ELR (cell line): ENCODE measurements around the gene SQOR.
A peak's percentile ranks its signal among the peaks of the same experiment; 100 is the strongest.

ENCODE experiments used
- DNase-seq: peaks from one replicate; pipeline ENCODE4 v3.0.0-alpha.2; 2015; ENCODE audit warnings: low read depth

The SQOR gene

GRCh38 chr15:45634432-45635190 is at the start of gene SQOR:
TSS of gene SQOR (plus strand) at chr15:45635029. CDS start at chr15:45658924, 23,895 bp downstream.
- DNase-seq, result peak; percentile 81

- DNase-seq, result no peak
Measured at GRCh38 chr15:45585069-45585791, 49.6 kb upstream of the SQOR start.

- no peak for DNase-seq
Measured at GRCh38 chr15:45586125-45586524, 48.7 kb upstream of the SQOR start.

DNA sequence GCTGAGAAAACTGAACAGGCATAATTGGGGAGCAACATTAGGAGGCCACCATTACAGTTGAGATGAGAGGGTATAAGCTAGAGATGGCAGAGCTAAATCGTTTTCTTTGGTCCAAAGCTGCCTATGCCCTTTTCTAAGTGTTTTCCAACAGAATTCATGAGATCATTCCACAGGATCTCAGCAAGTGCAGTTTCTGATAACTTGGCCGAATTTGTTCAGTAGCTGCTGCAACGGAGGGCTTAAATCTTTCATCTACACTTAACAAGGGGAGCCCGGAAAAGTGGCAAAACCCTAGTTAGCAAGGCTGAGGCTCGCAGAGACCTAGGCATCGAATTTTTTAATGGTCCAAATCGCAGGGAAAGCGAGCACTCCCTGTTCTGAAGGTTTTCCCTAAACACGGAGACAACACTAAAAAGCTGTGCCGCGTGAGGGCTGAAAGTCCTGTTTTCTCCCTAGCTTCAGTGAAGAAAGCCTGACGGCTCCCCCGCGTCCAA is 48.2 kb upstream of the SQOR start:
- DNase-seq, result no peak

- DNase-seq, result peak; percentile 93
Measured at GRCh38 chr15:45587095-45587862, 47.5 kb upstream of the SQOR start, which contains the start of gene BLOC1S6. TSS of gene BLOC1S6 (plus strand) at chr15:45587379. CDS start at chr15:45587444, 65 bp downstream.

DNA sequence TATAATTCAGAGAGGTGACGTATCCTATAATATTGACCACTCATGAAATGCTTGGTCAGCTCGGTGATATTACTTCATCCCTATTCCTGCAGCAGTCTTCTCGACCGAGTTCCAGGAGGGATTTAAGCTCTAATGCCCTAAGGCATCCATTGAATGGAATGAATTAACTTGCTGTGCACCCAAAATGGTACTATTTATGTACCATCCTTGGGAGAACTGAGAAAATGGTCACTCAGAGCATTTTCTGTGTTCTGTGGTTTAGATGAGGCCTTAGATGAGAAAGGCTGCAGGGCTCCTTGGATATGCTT is 47.0 kb upstream of the SQOR start:
- no peak for DNase-seq

- peak; percentile 12 for DNase-seq
Measured at GRCh38 chr15:45588219-45588875, 46.5 kb upstream of the SQOR start.

DNA sequence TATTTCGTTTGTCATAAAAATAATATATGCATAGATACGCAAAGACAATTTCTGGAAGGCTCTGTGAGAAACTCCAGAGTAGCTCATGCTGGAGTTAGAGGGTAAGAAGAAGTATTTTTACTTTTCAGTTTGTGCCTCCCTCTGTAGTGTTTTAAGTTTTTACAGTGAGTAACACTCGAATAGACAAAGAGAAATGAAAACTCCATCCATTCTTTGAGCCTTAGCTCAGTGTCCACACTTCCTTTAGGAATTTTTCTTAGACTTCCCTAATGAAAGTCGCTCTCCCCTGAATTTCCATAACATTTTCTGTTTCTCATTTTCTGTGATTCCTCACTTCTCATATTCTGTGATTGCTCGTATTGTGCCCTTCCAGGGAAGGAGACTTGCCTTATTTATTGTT is 45.6 kb upstream of the SQOR start:
- DNase-seq, result no peak

DNA sequence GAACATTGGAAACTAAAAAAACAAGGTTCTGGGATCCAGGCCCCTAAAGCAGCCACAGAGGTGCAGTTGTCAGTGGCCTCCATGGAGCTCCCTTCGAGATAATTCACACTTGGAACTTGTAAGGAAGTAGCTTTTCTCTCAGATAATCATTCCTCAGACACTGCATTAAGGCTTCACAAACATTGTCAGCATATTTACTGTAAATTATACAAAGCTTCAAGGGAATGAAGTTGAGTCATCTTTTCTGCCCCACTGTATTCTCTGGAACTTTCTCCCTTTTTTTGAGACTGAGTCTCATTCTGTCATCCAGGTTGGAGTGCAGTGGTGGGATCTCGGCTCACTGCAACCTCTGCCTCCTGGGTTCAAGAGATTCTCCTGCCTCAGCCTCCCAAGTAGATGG is 40.5 kb upstream of the SQOR start:
- DNase-seq, result no peak

DNA sequence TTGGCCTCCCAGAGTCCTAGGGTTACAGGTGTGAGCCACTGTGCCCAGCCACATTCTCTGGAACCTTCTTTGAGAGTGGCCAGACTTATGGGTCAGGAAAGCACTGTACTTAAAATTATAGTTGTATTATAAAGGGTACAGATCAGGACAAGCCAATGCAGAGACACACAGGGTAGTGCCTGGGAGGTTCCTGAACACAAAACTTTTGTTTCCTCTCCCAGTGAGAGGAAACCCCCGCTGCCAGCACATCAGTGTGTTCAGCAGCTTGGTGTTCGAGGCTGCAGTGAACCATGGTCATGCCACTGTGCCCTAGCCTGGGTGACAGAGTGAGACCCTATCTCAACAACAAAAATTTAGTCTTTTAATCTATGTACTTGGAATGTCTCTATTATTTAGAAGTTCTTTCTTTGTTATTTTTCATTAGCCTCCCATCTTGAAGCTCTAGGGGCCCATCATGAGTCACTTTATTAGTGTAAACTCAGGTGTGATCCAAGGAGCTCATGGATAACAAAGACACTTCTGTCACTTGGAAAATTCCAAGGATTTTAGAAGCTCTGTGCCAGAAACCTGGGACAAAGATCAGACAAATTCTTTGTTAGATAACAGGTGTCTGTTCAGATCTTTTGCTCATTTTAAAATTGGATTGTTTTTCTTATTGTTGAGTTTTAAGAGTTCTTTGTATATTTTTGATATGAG is 39.8 kb upstream of the SQOR start:
- no peak for DNase-seq

- no peak for DNase-seq
Measured at GRCh38 chr15:45603881-45604280, 30.9 kb upstream of the SQOR start.

DNA sequence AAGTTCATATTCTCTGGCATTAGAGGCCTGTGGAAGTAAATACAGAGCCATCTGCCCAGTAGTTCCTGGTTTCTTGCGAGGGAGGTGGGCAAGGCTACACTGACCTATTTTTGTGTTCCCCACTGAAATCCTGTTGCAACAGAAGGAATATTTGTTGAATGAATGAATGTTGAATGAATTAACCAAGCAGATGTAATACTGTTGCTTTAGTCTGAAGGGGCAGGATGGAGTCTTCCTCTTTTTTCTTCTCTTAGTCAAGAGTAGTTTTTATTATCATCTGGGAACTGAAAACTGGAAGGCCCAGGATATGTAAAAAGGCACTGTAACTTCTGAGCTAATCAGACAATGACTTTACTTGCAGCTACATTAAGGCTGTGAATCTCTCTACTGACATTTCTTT is 30.5 kb upstream of the SQOR start:
- no peak for DNase-seq

GRCh38 chr15:45606413-45606812 is 28.4 kb upstream of the SQOR start:
- DNase-seq, result no peak

DNA sequence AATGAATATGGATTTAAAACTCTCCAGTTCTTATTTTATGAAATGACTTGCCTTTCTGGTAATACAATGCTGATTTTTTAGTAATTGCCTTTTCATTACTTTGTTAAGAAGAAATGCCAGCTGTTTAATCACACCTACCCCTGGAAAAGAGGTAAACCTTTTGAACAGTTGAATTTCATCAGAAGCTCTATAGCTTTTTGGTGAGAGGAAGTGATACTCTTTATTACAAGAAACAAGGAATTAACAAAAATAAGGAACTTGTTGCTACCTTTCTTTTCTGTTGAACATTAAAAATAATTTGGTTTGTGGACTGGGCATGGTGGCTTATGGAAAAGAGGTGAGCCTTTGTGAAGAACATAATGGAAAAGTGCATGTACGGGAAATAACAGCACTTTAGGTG is 28.0 kb upstream of the SQOR start:
- DNase-seq, result no peak

DNA sequence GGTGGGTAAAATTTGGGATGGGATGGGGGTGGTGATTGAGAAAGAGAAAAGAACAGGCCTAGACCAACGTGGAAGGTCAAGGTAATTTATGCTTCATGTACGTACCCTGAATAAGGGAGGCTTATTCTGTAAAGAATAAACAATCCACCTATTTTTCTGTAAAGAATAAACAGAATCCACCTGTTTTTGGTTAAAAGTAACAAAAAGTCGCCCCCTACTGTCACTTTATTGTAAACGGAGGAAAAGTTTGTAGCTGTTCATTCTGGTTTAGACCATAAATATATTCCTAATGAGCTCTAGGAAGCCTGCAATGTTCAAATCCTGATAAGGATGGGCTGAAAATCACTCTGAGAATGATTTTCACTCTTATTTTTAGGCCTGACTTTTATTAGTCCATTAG is 23.5 kb upstream of the SQOR start:
- peak; percentile 59 for DNase-seq

DNA sequence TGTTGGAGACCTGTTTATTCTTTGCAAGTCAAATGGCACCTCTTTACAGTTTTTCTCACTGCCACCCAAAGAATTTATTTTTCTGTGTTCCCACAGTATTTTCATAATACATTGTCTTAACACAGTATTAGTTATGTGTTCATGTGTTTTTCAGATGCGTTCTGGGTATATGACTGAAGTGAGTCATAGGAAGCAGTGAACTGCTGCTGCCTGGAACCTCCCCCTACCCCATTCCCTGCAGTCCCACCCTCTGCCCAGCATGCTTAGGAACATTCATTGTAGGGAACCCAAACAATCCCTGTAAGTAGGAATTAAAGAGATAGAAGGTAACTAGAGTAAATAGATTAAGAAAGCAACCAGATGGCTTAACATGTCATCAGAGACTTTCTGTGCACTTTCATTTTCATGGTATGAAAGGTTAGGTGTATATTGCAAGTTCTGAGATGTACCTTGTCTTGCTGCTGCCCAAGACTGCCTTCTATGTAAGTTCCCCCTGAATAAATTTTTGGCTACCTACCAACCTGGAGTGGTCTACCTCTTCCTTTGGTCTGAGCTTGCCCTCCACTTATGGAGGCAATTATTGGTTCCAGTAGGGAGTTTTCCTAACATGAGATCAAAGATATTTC is 21.9 kb upstream of the SQOR start:
- peak; percentile 67 for DNase-seq

DNA sequence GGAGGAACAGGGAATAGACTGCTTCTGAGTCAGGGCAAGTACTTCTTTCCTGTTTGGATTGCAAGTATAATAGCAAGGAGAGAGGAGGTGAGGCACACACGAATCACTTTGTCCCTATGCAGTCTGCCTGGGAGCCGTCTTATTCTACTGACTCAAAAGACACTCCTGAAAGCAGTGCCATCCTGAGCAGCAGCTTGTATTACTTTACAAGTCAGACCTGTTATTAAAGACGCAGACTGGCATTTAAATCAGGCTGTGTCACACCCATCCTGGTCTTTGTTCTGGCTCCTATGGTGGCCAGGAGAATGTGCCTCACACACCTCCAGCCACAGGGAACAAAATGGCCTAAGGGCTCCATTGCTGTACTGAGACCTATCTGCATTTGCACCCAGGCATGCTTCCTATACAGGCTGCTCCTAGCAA is 17.9 kb upstream of the SQOR start:
- peak; percentile 52 for DNase-seq

- no peak for DNase-seq
Measured at GRCh38 chr15:45618813-45619212, 16.0 kb upstream of the SQOR start.

DNA sequence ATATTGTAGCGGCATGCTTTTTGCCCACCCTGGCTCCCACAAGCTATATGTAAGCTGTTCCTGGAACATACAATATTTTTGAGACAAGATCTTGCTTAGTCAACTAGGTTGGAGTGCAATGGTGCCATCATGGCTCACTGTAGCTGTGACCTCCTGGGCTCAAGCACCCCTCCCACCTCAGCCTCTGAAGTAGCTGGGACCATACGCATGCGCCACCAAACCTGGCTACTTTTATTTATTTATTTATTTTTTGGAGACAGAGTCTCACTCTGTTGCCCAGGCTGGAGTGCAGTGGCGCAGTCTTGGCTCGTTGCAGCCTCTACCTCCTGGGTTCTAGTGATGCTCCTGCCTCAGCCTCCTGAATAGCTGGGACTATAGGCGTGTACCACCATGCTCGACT is 6.7 kb upstream of the SQOR start:
- DNase-seq, result no peak

- DNase-seq, result peak; percentile 92
Measured at GRCh38 chr15:45630917-45631691, 3.7 kb upstream of the SQOR start.
